ENCODE results near the gene BSND.
"Not testable (repeated sequence)": the region's sequence is repeated elsewhere in the genome, so short reads cannot be mapped to it uniquely, and the experiment has no call there.

BSND gene

DNA sequence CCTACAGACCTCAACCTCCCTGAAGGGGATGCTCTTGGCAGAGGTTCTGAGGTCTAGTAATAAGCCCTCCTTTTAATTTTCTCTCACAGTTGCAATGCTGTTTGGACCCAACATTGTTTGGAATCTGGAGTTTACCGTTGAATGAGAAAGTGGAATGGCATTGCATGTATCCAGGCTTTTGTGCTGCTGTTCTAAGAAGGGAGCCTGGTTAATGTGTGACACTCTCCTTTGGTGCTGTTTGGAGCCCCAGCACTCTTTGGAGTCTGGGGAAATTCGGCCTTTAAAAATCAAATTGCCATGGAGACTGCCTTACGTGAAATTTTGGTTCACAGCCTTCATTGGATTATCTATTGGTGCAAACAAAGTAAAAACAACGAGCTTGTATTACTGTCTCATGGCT lies 42.0 kb upstream of the BSND start:
- no peak for ATAC-seq
- TF ChIP-seq ZNF70 (CRISPR knock-in tag; IDR thresholded peaks at IDR 0.05) (no peak), TOX (CRISPR knock-in tag; IDR thresholded peaks at IDR 0.05; ENCODE audit: borderline replicate concordance) (no peak), GLIS3 (CRISPR knock-in tag; IDR thresholded peaks at IDR 0.05) (no peak), ESRRG (CRISPR knock-in tag; IDR thresholded peaks at IDR 0.05) (no peak), CSRNP3 (CRISPR knock-in tag; IDR thresholded peaks at IDR 0.05) (no peak), ZNF8 (CRISPR knock-in tag; IDR thresholded peaks at IDR 0.05) (no peak), PPARA (CRISPR knock-in tag; IDR thresholded peaks at IDR 0.05; ENCODE audit: borderline replicate concordance) (no peak)
- TF ChIP-seq, protein P1, sequence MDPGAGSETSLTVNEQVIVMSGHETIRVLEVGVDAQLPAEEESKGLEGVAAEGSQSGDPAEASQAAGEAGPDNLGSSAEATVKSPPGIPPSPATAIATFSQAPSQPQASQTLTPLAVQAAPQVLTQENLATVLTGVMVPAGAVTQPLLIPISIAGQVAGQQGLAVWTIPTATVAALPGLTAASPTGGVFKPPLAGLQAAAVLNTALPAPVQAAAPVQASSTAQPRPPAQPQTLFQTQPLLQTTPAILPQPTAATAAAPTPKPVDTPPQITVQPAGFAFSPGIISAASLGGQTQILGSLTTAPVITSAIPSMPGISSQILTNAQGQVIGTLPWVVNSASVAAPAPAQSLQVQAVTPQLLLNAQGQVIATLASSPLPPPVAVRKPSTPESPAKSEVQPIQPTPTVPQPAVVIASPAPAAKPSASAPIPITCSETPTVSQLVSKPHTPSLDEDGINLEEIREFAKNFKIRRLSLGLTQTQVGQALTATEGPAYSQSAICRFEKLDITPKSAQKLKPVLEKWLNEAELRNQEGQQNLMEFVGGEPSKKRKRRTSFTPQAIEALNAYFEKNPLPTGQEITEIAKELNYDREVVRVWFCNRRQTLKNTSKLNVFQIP (CRISPR knock-in tag; IDR thresholded peaks at IDR 0.05; ENCODE audit: borderline replicate concordance, low read depth) = no peak

DNA sequence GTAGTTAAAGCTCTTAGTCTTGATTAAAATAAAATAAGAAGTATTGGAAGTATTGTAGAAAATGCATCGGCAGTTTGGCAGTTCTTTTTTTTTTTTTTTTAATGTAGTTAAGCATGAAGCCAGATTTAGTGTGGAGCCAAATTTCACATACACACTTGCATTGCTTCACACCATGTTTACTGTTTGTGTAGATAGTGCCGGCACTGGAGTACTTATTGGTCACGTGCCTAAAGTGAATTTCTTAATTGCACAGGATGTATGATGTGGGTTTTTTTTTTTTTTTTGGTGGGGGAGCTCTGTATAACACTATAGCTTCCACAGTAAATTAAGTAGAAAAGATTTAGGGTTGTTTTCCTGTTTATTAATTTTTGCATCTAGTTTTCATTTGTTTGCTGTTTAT lies 39.5 kb upstream of the BSND start:
- TF ChIP-seq RARB (CRISPR knock-in tag; IDR thresholded peaks at IDR 0.05) = no peak
- TF ChIP-seq, protein P2, sequence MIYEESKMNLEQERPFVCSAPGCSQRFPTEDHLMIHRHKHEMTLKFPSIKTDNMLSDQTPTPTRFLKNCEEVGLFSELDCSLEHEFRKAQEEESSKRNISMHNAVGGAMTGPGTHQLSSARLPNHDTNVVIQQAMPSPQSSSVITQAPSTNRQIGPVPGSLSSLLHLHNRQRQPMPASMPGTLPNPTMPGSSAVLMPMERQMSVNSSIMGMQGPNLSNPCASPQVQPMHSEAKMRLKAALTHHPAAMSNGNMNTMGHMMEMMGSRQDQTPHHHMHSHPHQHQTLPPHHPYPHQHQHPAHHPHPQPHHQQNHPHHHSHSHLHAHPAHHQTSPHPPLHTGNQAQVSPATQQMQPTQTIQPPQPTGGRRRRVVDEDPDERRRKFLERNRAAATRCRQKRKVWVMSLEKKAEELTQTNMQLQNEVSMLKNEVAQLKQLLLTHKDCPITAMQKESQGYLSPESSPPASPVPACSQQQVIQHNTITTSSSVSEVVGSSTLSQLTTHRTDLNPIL (CRISPR knock-in tag; IDR thresholded peaks at IDR 0.05; ENCODE audit: low read depth) = no peak
- TF ChIP-seq OSR1 (CRISPR knock-in tag; IDR thresholded peaks at IDR 0.05) = no peak
- TF ChIP-seq PATZ1 (CRISPR knock-in tag; IDR thresholded peaks at IDR 0.05; ENCODE audit: borderline replicate concordance) = no peak
- TF ChIP-seq ESRRG (CRISPR knock-in tag; IDR thresholded peaks at IDR 0.05) = no peak
- ATAC-seq = no peak

DNA sequence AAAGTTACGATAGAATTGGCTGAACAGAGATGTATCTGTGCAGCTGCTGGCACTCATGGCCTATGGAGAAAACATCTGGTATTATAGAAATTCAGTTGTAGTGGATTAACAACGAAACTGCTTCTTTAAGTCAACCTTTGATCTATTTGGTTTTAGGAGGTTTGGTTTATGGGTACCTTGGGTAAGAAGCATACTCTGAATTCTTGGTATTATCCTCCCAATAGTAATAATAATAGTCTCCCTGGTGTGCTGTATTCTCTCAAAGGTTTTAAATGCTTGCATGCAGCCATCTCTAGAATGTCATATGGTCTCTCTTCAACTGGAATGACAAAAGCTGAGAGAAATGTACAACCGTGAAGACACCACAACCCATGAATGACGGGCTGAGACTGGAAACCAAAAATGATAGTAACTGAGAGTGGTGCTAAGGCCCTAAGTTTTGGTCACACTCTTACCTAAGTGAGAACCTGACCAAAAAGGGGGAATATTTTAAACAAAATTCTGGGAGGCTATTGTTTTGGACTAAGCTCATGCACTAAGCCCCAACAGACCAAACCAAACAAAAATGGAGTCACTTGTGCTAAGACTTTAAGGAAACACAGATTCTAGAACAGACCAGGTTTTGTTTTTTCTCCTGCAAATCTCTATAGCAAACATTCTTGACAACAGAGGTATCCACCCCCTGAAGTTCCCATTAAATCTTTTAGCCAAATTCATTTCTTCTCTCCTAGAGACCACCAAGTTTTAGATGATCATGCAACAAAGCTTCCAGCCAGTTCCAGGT lies 35.9 kb upstream of the BSND start:
- no peak for ATAC-seq
- TF ChIP-seq ISL1 (CRISPR knock-in tag; IDR thresholded peaks at IDR 0.05) (no peak), PPARA (CRISPR knock-in tag; IDR thresholded peaks at IDR 0.05; ENCODE audit: borderline replicate concordance) (no peak), CSDC2 (CRISPR knock-in tag; IDR thresholded peaks at IDR 0.05) (no peak), PATZ1 (CRISPR knock-in tag; IDR thresholded peaks at IDR 0.05; ENCODE audit: borderline replicate concordance) (no peak), ZC3H10 (CRISPR knock-in tag; IDR thresholded peaks at IDR 0.05) (no peak), ZFP30 (CRISPR knock-in tag; IDR thresholded peaks at IDR 0.05) (no peak), RARB (CRISPR knock-in tag; IDR thresholded peaks at IDR 0.05) (no peak), ARNTL (CRISPR knock-in tag; IDR thresholded peaks at IDR 0.05; ENCODE audit: borderline replicate concordance, low read depth) (no peak), TCF4 (CRISPR knock-in tag; IDR thresholded peaks at IDR 0.05; ENCODE audit: borderline replicate concordance) (no peak), ESRRG (CRISPR knock-in tag; IDR thresholded peaks at IDR 0.05) (no peak), BACH2 (CRISPR knock-in tag; IDR thresholded peaks at IDR 0.05; ENCODE audit: borderline replicate concordance) (no peak), OSR1 (CRISPR knock-in tag; IDR thresholded peaks at IDR 0.05) (no peak), SNAI2 (CRISPR knock-in tag; IDR thresholded peaks at IDR 0.05) (no peak), ZNF70 (CRISPR knock-in tag; IDR thresholded peaks at IDR 0.05) (no peak), CSRNP3 (CRISPR knock-in tag; IDR thresholded peaks at IDR 0.05) (no peak), ZNF8 (CRISPR knock-in tag; IDR thresholded peaks at IDR 0.05) (no peak), TOX (CRISPR knock-in tag; IDR thresholded peaks at IDR 0.05; ENCODE audit: borderline replicate concordance) (no peak), TSHZ2 (CRISPR knock-in tag; IDR thresholded peaks at IDR 0.05) (no peak)
- TF ChIP-seq, protein P1 (CRISPR knock-in tag; IDR thresholded peaks at IDR 0.05; ENCODE audit: borderline replicate concordance, low read depth) = no peak

DNA sequence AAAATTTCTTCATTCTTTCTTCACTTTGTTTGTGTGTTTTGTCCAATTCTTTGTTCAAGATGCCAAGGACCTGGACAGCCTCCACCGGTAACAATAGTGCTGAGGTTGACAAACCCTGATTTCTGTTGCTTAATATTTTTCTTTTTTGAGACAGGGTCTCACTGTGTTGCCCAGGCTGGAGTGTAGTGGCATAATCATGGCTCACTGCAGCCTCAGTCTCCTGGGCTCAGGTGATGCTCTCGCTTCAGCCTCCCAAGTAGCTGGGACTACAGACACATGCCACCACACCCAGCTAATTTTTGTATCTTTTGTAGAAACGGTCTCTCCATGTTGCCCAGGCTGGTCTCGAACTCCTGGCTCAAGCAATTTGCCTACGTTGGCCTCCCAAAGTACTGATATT lies 34.9 kb upstream of the BSND start:
- ATAC-seq = not testable (repeated sequence)
